Fibroblast of lung (primary cell): ENCODE results near the gene CHN1. TPM values are rescaled to one million over a fixed set of nuclear protein-coding genes. Genes with fewer than 3 reads are reported as not detected.

Experiments
- DNase-seq, 2 donors: peaks; one replicate each; pipeline versions ENCODE4 v3.0.0 to v3.0.0-alpha.2; 2010; ENCODE audit warnings: low read depth in 2 of 2
- H2AFZ ChIP-seq: 2 replicates; pipeline ENCODE4 v1.5.1; 2012; ENCODE audit warnings: low read length, control low read depth, inconsistent platforms
- H3K27ac ChIP-seq: 2 replicates; pipeline ENCODE4 v1.5.1; 2011; ENCODE audit warnings: low read length, control low read depth; ENCODE audit not compliant: insufficient read depth
- H3K27me3 ChIP-seq: 2 replicates; pipeline ENCODE4 v1.5.1; 2011; ENCODE audit warnings: mild to moderate bottlenecking, low read length; ENCODE audit not compliant: control insufficient read depth, insufficient read depth
- H3K36me3 ChIP-seq: 2 replicates; pipeline ENCODE4 v1.5.1; 2011; ENCODE audit warnings: low read length; ENCODE audit not compliant: control insufficient read depth, insufficient read depth
- H3K4me1 ChIP-seq: 2 replicates; pipeline ENCODE4 v1.5.1; 2011; ENCODE audit warnings: low read length; ENCODE audit not compliant: control insufficient read depth, insufficient read depth; ENCODE audit errors: extremely low read depth
- H3K4me2 ChIP-seq: 2 replicates; pipeline ENCODE4 v1.5.1; 2011; ENCODE audit warnings: low read length, control low read depth; ENCODE audit not compliant: insufficient read depth; ENCODE audit errors: extremely low read depth
- H3K4me3 ChIP-seq, 4 experiments: fragments of 200-600 bp in 1 of 4; sonication (generic) in 1 of 4; replicated peaks in 1 of 4; 2 replicates each; pipeline ENCODE4 v1.5.1; 2011 to 2016; ENCODE audit warnings: low read length in 4 of 4, low read depth in 3 of 4, mild to moderate bottlenecking in 3 of 4, control low read depth in 2 of 4, inconsistent platforms in 1 of 4, mixed read lengths in 1 of 4; ENCODE audit not compliant: insufficient read depth in 1 of 4; ENCODE audit errors: control extremely low read depth in 1 of 4
- H3K79me2 ChIP-seq: 2 replicates; pipeline ENCODE4 v1.5.1; 2012; ENCODE audit warnings: mild to moderate bottlenecking, low read length, inconsistent platforms; ENCODE audit not compliant: control insufficient read depth, insufficient read depth
- H3K9ac ChIP-seq: 2 replicates; pipeline ENCODE4 v1.5.1; 2011; ENCODE audit warnings: mild to moderate bottlenecking, low read length, control low read depth; ENCODE audit not compliant: insufficient read depth
- H3K9me3 ChIP-seq: 2 replicates; pipeline ENCODE4 v1.5.1; 2012; ENCODE audit warnings: low read depth, low read length; ENCODE audit not compliant: control insufficient read depth, insufficient read depth
- H4K20me1 ChIP-seq: 2 replicates; pipeline ENCODE4 v1.5.1; 2011; ENCODE audit warnings: low read length; ENCODE audit not compliant: control insufficient read depth, insufficient read depth; ENCODE audit errors: extremely low read depth
- CTCF ChIP-seq, 2 donors: IDR thresholded peaks in 1 of 2; conservative IDR thresholded peaks in 1 of 2; 1 replicate in 1 of 2; 2 replicates in 1 of 2; pipeline ENCODE4 v1.5.1; 2011 to 2012; ENCODE audit warnings: low read length in 2 of 2, control low read depth in 1 of 2, inconsistent platforms in 1 of 2, low read depth in 1 of 2, mild to moderate bottlenecking in 1 of 2
- EZH2 ChIP-seq: IDR thresholded peaks from 2 replicates; pipeline ENCODE4 v1.5.1; 2012; ENCODE audit warnings: low read length, control low read depth, mild to moderate bottlenecking; ENCODE audit errors: missing control alignments
- polyA plus RNA-seq, 2 donors: library from polyadenylated mRNA; depleted of rRNA in 1 of 2; stranded (reverse) in 1 of 2; unstranded in 1 of 2; fragments of >200 nt; gene quantifications; 2 replicates each; pipeline ENCODE4 v1.2.1, GENCODE V29; 2011 to 2012; ENCODE audit warnings: missing spikeins in 1 of 2
- total RNA-seq: library from RNA; depleted of rRNA; stranded (reverse); fragments of >200 nt; gene quantifications from 2 replicates; pipeline ENCODE4 v1.2.1, GENCODE V29; 2014

Gene CHN1
- total and polyA plus RNA-seq, 2 donors (not counting 1 experiment from before 2014, with no cell fraction given), result 203 to 904 TPM

DNA sequence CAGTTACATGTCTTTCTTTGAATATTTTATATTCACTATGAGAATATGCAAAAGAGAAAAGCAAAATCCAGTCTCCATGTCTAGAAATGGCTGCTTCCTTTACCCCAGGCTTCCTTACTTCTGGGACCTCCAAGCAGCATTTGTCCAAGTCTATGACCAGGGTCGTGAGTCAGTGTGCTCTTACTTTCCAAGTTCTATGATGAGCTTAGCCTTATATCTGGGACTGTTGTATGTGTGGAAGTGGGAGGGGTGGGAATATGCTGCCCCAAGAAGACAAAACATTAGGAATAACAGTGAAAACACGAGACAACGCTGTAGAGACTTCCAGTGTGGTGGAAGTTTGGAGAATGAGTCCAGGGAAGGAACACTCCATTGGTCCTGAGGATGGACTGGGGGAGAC, 219.7 kb downstream of the CHN1 start:
- peak in 1 of 2 donors; percentile 68 for DNase-seq
- H3K9me3 ChIP-seq, result no peaks in the 10 kb centered on the region
- TF ChIP-seq CTCF (conservative IDR thresholded peaks at IDR 0.05 in 1 of 2, IDR thresholded peaks at IDR 0.05 in 1 of 2; ENCODE audit: low read depth in 1 of 2, low read length in 2 of 2) (no peak), EZH2 (no peak)
- no peaks in the 10 kb centered on the region for H3K36me3 ChIP-seq
- peaks cover 22% of the 10 kb centered on the region for H3K4me1 ChIP-seq
- H4K20me1 ChIP-seq, result no peaks in the 10 kb centered on the region
- H3K4me3 ChIP-seq, result no peak overlapping the region
- H3K9ac ChIP-seq, result no peak overlapping the region
- H3K27ac ChIP-seq, result peak overlapping the region; percentile 94
- no peaks in the 10 kb centered on the region for H3K27me3 ChIP-seq
- no peak overlapping the region for H3K4me2 ChIP-seq
- H3K79me2 ChIP-seq, result no peaks in the 10 kb centered on the region
- no peak overlapping the region for H2AFZ ChIP-seq

GRCh38 chr2:174784909-174785308, 220.3 kb downstream of the CHN1 start:
- Histone ChIP-seq H3K9me3 (no peaks in the 10 kb centered on the region), H3K27ac (peak overlapping the region; percentile 94), H3K36me3 (no peaks in the 10 kb centered on the region), H3K9ac (no peak overlapping the region), H4K20me1 (no peaks in the 10 kb centered on the region), H3K27me3 (no peaks in the 10 kb centered on the region), H3K4me2 (no peak overlapping the region), H3K79me2 (no peaks in the 10 kb centered on the region), H2AFZ (no peak overlapping the region), H3K4me3 (no peak overlapping the region), H3K4me1 (peaks cover 23% of the 10 kb centered on the region)
- no peak for DNase-seq
- no peak for TF ChIP-seq CTCF (conservative IDR thresholded peaks at IDR 0.05 in 1 of 2, IDR thresholded peaks at IDR 0.05 in 1 of 2; ENCODE audit: low read depth in 1 of 2, low read length in 2 of 2)

- Histone ChIP-seq H3K4me3 (no peak overlapping the region), H4K20me1 (no peaks in the 10 kb centered on the region), H2AFZ (no peak overlapping the region), H3K4me1 (peaks cover 28% of the 10 kb centered on the region), H3K79me2 (no peaks in the 10 kb centered on the region), H3K27me3 (no peaks in the 10 kb centered on the region), H3K9me3 (no peaks in the 10 kb centered on the region), H3K4me2 (no peak overlapping the region), H3K36me3 (no peaks in the 10 kb centered on the region), H3K9ac (no peak overlapping the region), H3K27ac (no peak overlapping the region)
- TF ChIP-seq EZH2 (no peak), CTCF (conservative IDR thresholded peaks at IDR 0.05 in 1 of 2, IDR thresholded peaks at IDR 0.05 in 1 of 2; ENCODE audit: low read depth in 1 of 2, low read length in 2 of 2) (no peak)
- DNase-seq, result no peak
Measured at GRCh38 chr2:174784316-174784715, 220.9 kb downstream of the CHN1 start.
